H1 (cell line): Measurements from ENCODE around the gene CNIH1. TPM values are rescaled to one million over a fixed set of nuclear protein-coding genes. Genes with fewer than 3 reads are reported as not detected.

ENCODE experiments used
- CTCF ChIA-PET: fragments of 300-600 bp; sonication (Branson Sonifier 250); formaldehyde crosslinking; loops from one replicate; lab custom pipeline; 2021; ENCODE audit not compliant: partially characterized antibody; lab: Charles Lee
- POLR2A ChIA-PET: fragments of 300-600 bp; sonication (Branson Sonifier 250); formaldehyde crosslinking; loops from one replicate; lab custom pipeline; 2021; ENCODE audit warnings: inconsistent platforms; ENCODE audit not compliant: partially characterized antibody; lab: Charles Lee
- DNase-seq, 2 experiments: peaks; one replicate each; pipeline versions ENCODE4 v3.0.0 to v3.0.0-alpha.2; 2010 to 2022; ENCODE audit warnings: low spot score in 2 of 2, low read depth in 1 of 2, mixed read lengths in 1 of 2
- FAIRE-seq: peaks from 2 replicates; lab custom pipeline; 2011; peaks lifted over from hg19 to GRCh38; lab: Jason Lieb, UNC
- H2AFZ ChIP-seq: 2 replicates; pipeline ENCODE4 v1.8.1; 2012; ENCODE audit warnings: low read length, inconsistent platforms
- H2AK5ac ChIP-seq: 2 replicates; pipeline ENCODE4 v1.6.1; 2013; ENCODE audit warnings: low read depth, low read length
- H2BK120ac ChIP-seq: replicated peaks from 2 replicates; pipeline ENCODE3; 2013; ENCODE audit warnings: low read depth, low read length, inconsistent platforms
- H2BK12ac ChIP-seq: 2 replicates; pipeline ENCODE4 v1.6.1; 2013; ENCODE audit warnings: low read depth, low read length
- H2BK15ac ChIP-seq: 2 replicates; pipeline ENCODE4 v1.6.1; 2013; ENCODE audit warnings: low read length
- H2BK20ac ChIP-seq: 2 replicates; pipeline ENCODE4 v1.6.1; 2013; ENCODE audit warnings: low read length
- H2BK5ac ChIP-seq: 2 replicates; pipeline ENCODE4 v1.6.1; 2013; ENCODE audit warnings: low read depth, low read length
- H3K14ac ChIP-seq: 2 replicates; pipeline ENCODE4 v1.6.1; 2013; ENCODE audit warnings: inconsistent platforms; ENCODE audit not compliant: insufficient read length
- H3K18ac ChIP-seq: 2 replicates; pipeline ENCODE4 v1.6.1; 2013; ENCODE audit warnings: low read length; ENCODE audit errors: extremely low read depth
- H3K23ac ChIP-seq: 2 replicates; pipeline ENCODE4 v1.6.1; 2013; ENCODE audit warnings: inconsistent platforms; ENCODE audit not compliant: insufficient read length
- H3K23me2 ChIP-seq: 2 replicates; pipeline ENCODE4 v1.6.1; 2013; ENCODE audit warnings: low read depth, low read length
- H3K27ac ChIP-seq: 2 replicates; pipeline ENCODE4 v1.6.1; 2011; ENCODE audit warnings: low read depth, low read length, inconsistent platforms
- H3K27me3 ChIP-seq, 4 experiments: replicated peaks in 1 of 4; 1 replicate in 1 of 4; 2 replicates in 3 of 4; pipeline versions ENCODE4 v1.6.1 to v1.8.1; 2011 to 2013; ENCODE audit warnings: low read length in 3 of 4, mild to moderate bottlenecking in 3 of 4, inconsistent platforms in 2 of 4, mixed read lengths in 2 of 4, moderate library complexity in 1 of 4; ENCODE audit not compliant: control insufficient read depth in 3 of 4, insufficient read depth in 3 of 4; ENCODE audit errors: extremely low read depth in 1 of 4
- H3K36me3 ChIP-seq, 4 experiments: 2 replicates each; pipeline versions ENCODE4 v1.6.1 to v1.8.1; 2011 to 2013; ENCODE audit warnings: mild to moderate bottlenecking in 4 of 4, low read length in 3 of 4, moderate library complexity in 2 of 4, control low read depth in 1 of 4, inconsistent platforms in 1 of 4; ENCODE audit not compliant: insufficient read depth in 4 of 4, control insufficient read depth in 2 of 4
- H3K4ac ChIP-seq: replicated peaks from 2 replicates; pipeline ENCODE3; 2013; ENCODE audit warnings: low read length, low read depth, mixed read lengths, inconsistent platforms; ENCODE audit not compliant: insufficient read length
- H3K4me1 ChIP-seq, 4 experiments: replicated peaks in 1 of 4; 1 replicate in 1 of 4; 2 replicates in 3 of 4; pipeline versions ENCODE4 v1.6.1 to v1.8.1; 2011 to 2013; ENCODE audit warnings: low read length in 3 of 4, inconsistent platforms in 2 of 4, mixed read lengths in 1 of 4; ENCODE audit not compliant: insufficient read depth in 4 of 4, control insufficient read depth in 3 of 4
- H3K4me2 ChIP-seq, 2 experiments: 2 replicates each; pipeline versions ENCODE4 v1.6.1 to v1.8.1; 2011 to 2013; ENCODE audit warnings: low read depth in 2 of 2, low read length in 2 of 2, control low read depth in 1 of 2, inconsistent platforms in 1 of 2, mild to moderate bottlenecking in 1 of 2; ENCODE audit not compliant: insufficient read depth in 1 of 2
- H3K4me3 ChIP-seq, 4 experiments: fragments of 200-600, 300-600 bp in 1 of 4; sonication (generic), shearing (Covaris generic), sonication (Bioruptor Twin) in 1 of 4; 2 replicates each; pipeline versions ENCODE4 v1.5.1 to v1.8.1; 2011 to 2016; ENCODE audit warnings: low read length in 4 of 4, low read depth in 3 of 4, control low read depth in 2 of 4, inconsistent platforms in 2 of 4, mild to moderate bottlenecking in 2 of 4, mixed read lengths in 1 of 4, moderate library complexity in 1 of 4; ENCODE audit not compliant: insufficient read depth in 2 of 4; ENCODE audit errors: extremely low read depth in 1 of 4
- H3K56ac ChIP-seq: replicated peaks from 2 replicates; pipeline ENCODE3; 2013; ENCODE audit warnings: low read depth, mild to moderate bottlenecking, mixed read lengths, low read length, inconsistent platforms; ENCODE audit not compliant: insufficient read length
- H3K79me1 ChIP-seq: 2 replicates; pipeline ENCODE4 v1.6.1; 2013; ENCODE audit warnings: low read depth, low read length, control low read depth
- H3K79me2 ChIP-seq, 2 experiments: 2 replicates each; pipeline versions ENCODE4 v1.6.1 to v1.8.1; 2012 to 2013; ENCODE audit warnings: low read length in 2 of 2, mild to moderate bottlenecking in 2 of 2, inconsistent platforms in 1 of 2; ENCODE audit not compliant: insufficient read depth in 2 of 2, control insufficient read depth in 1 of 2
- H3K9ac ChIP-seq, 4 experiments: replicated peaks in 1 of 4; 1 replicate in 1 of 4; 2 replicates in 3 of 4; pipeline versions ENCODE4 v1.6.1 to v1.8.1; 2011 to 2013; ENCODE audit warnings: low read depth in 3 of 4, low read length in 3 of 4, control low read depth in 2 of 4, mild to moderate bottlenecking in 2 of 4, moderate library complexity in 2 of 4, inconsistent platforms in 1 of 4; ENCODE audit errors: extremely low read depth in 1 of 4
- H3K9me3 ChIP-seq, 2 experiments: 2 replicates each; pipeline versions ENCODE4 v1.6.1 to v1.8.1; 2012 to 2013; ENCODE audit warnings: mild to moderate bottlenecking in 2 of 2, moderate library complexity in 2 of 2, control low read depth in 1 of 2, inconsistent platforms in 1 of 2, low read depth in 1 of 2, low read length in 1 of 2, mixed read lengths in 1 of 2; ENCODE audit not compliant: insufficient read depth in 2 of 2
- H4K20me1 ChIP-seq, 2 experiments: replicated peaks in 1 of 2; 2 replicates each; pipeline versions ENCODE3 to v1.8.1; 2011 to 2013; ENCODE audit warnings: inconsistent platforms in 2 of 2, low read length in 2 of 2, mild to moderate bottlenecking in 1 of 2; ENCODE audit not compliant: insufficient read depth in 2 of 2, control insufficient read depth in 1 of 2
- H4K5ac ChIP-seq: 2 replicates; pipeline ENCODE4 v1.6.1; 2013; ENCODE audit warnings: low read length, low read depth, mixed read lengths, inconsistent platforms; ENCODE audit not compliant: insufficient read length
- H4K8ac ChIP-seq: 2 replicates; pipeline ENCODE4 v1.8.0; 2013; ENCODE audit warnings: mild to moderate bottlenecking, moderate library complexity, low read length, inconsistent platforms; ENCODE audit not compliant: insufficient read depth; ENCODE audit errors: extremely low read depth
- H4K91ac ChIP-seq: replicated peaks from 2 replicates; pipeline ENCODE3; 2013; ENCODE audit warnings: low read length, mixed read lengths, inconsistent platforms; ENCODE audit not compliant: insufficient read length
- EZH2 ChIP-seq: fragments of 200-600 bp; sonication (generic); IDR thresholded peaks from 2 replicates; pipeline ENCODE4 v1.7.1; 2012; ENCODE audit warnings: low read depth, mild to moderate bottlenecking, moderate library complexity, low read length, inconsistent platforms; ENCODE audit not compliant: severe bottlenecking
- SAP30 ChIP-seq: fragments of 300-600 bp; sonication (generic); IDR thresholded peaks from 2 replicates; pipeline ENCODE4 v1.7.1; 2012; ENCODE audit warnings: low read length, moderate library complexity, mild to moderate bottlenecking, inconsistent platforms; ENCODE audit not compliant: insufficient read depth, insufficient replicate concordance
- SIN3A ChIP-seq, 2 experiments: IDR thresholded peaks in 1 of 2; conservative IDR thresholded peaks in 1 of 2; 2 replicates each; pipeline ENCODE4 v1.6.1; 2011 to 2012; ENCODE audit warnings: low read length in 2 of 2, improper control_type of control experiment in 1 of 2, low read depth in 1 of 2, mild to moderate bottlenecking in 1 of 2
- WGBS, 2 experiments: shearing (Covaris generic) in 1 of 2; methylation state at CpG; one replicate each; pipeline versions ENCODE4 v1.1.6 to v1.1.7; 2013 to 2015; ENCODE audit warnings: low lambda C conversion rate in 2 of 2, mixed read lengths in 2 of 2, inconsistent platforms in 1 of 2, low coverage in 1 of 2, missing lambda C conversion rate in 1 of 2; ENCODE audit not compliant: insufficient replicate concordance in 2 of 2, insufficient coverage in 1 of 2, insufficient read length in 1 of 2; ENCODE audit errors: extremely low coverage in 1 of 2, missing lambda C conversion rate in 1 of 2; 5-methylcytosine and 5-hydroxymethylcytosine counted together
- polyA plus RNA-seq, 7 experiments: library from polyadenylated mRNA; depleted of rRNA in 3 of 7; stranded (reverse) in 5 of 7; unstranded in 2 of 7; fragments of >200 nt in 5 of 7; fragments of 200-250 nt in 2 of 7; gene quantifications; 1 replicate in 5 of 7; 2 replicates in 1 of 7; 4 replicates in 1 of 7; pipeline versions ENCODE4 v1.2.1 to v1.2.3, GENCODE V29; 2011 to 2013; ENCODE audit warnings: missing spikeins in 2 of 7, mixed read lengths in 2 of 7
- total RNA-seq: library from RNA; stranded (reverse); fragmentation: NEBNext Ultra II Directional; extraction: Animal tissue kit (Norgen Biotek cat#: 25700); gene quantifications from 2 replicates; pipeline ENCODE4 v1.2.1, GENCODE V29; 2021

The CNIH1 gene
- total and polyA plus RNA-seq, 2 of the 8 experiments (the other 6 are each of a cell fraction or from before 2014, with no cell fraction given), result 119 to 333 TPM

DNA sequence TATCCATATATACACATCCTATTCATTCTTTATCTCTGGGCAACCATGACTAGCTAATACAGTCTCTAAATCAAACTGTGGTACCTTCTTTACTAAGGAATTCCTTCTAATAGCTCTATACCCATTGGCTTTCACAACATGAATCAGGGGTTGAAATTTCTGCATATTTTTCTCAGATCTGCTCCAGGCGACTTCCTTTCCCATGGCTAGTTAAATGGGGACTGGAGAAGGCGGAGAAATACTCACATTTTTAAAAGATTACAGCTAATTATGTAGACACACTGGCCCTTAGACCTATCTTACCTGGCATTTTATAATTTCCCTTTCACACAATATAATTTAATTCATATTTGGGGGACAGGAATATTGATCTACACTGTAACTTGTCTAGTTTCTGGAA is 45.5 kb downstream of the CNIH1 start:
- Histone ChIP-seq H3K4me3 (no peak overlapping the region), H3K36me3 (peaks cover 0 to 2% (median 0%) of the 10 kb centered on the region in 4 experiments; a peak in 1 of 8 replicates), H2BK120ac (no peak overlapping the region), H3K27ac (no peak overlapping the region), H2AFZ (no peak overlapping the region), H3K27me3 (peaks cover 0 to 7% (median 3%) of the 10 kb centered on the region in 4 experiments; a peak in 3 of 7 replicates), H3K14ac (no peak overlapping the region), H3K79me1 (no peaks in the 10 kb centered on the region; the same call in 1 of the 2 replicates), H2BK20ac (no peak overlapping the region), H2BK15ac (no peak overlapping the region), H2BK5ac (no peak overlapping the region), H3K56ac (no peak overlapping the region), H3K4me1 (peaks cover 0 to 3% (median 1%) of the 10 kb centered on the region in 4 experiments; a peak in 2 of 7 replicates), H4K20me1 (no peaks in the 10 kb centered on the region), H2BK12ac (no peak overlapping the region), H3K9ac (no peak overlapping the region), H3K9me3 (no peaks in the 10 kb centered on the region), H2AK5ac (no peak overlapping the region), H4K5ac (no peak overlapping the region), H3K23me2 (peaks cover 11% of the 10 kb centered on the region; the same call in 1 of the 2 replicates), H3K4ac (no peak overlapping the region), H3K18ac (no peak overlapping the region), H3K79me2 (no peaks in the 10 kb centered on the region), H4K8ac (no peak overlapping the region), H4K91ac (no peak overlapping the region), H3K23ac (no peak overlapping the region), H3K4me2 (no peak overlapping the region; a peak in 1 of 4 replicates)
- DNase-seq (no peak), FAIRE-seq (no peak)
- ChIA-PET CTCF (interaction anchor here (0.9 to 5.3 kb wide), 7 partner anchors 8 to 47 kb away, joined by 3 to 26 read pairs (median 5); no protein-coding TSS in a partner anchor), POLR2A (interaction anchor here (0.6 to 3.7 kb wide), 3 partner anchors 29 to 55 kb away, joined by 3 to 25 read pairs (median 15); no protein-coding TSS in a partner anchor)
- TF ChIP-seq SIN3A (conservative IDR thresholded peaks at IDR 0.05 in 1 of 2, IDR thresholded peaks at IDR 0.05 in 1 of 2; ENCODE audit: low read depth in 1 of 2, low read length in 2 of 2) (no peak), SAP30 (no peak), EZH2 (no peak)
- 88% methylated on average over 2 of the region's 2 CpGs; no CpG with 5 or more reads in 1 of the 2 experiments for WGBS, 2 experiments
